Smooth muscle cell (in vitro differentiated cells): ENCODE results near the gene ALK. TPM values are rescaled to one million over a fixed set of nuclear protein-coding genes. Genes with fewer than 3 reads are reported as not detected.

Source experiments
- DNase-seq: peaks from one replicate; lab custom pipeline; 2025; ENCODE audit not compliant: unreplicated experiment; lab: John Stamatoyannopoulos, UW
- H2AFZ ChIP-seq: fragments of 200-600 bp; sonication (generic); 2 replicates; pipeline ENCODE4 v1.6.0; 2016; ENCODE audit warnings: antibody characterized with exemption, low read depth, mild to moderate bottlenecking
- H3F3A ChIP-seq: fragments of 200-600 bp; sonication (generic); 2 replicates; pipeline ENCODE4 v1.6.0; 2017; ENCODE audit warnings: antibody characterized with exemption, low read depth
- H3K27ac ChIP-seq: fragments of 200-600 bp; sonication (generic); 2 replicates; pipeline ENCODE4 v1.5.1; 2016; ENCODE audit warnings: low read depth, mild to moderate bottlenecking
- H3K27me3 ChIP-seq: fragments of 200-600 bp; sonication (generic); 2 replicates; pipeline ENCODE4 v1.6.1; 2016; ENCODE audit warnings: low read depth, mild to moderate bottlenecking
- H3K36me3 ChIP-seq: fragments of 200-600 bp; sonication (generic); 2 replicates; pipeline ENCODE4 v1.5.1; 2016; ENCODE audit warnings: low read depth
- H3K4me1 ChIP-seq: fragments of 200-600 bp; sonication (generic); 2 replicates; pipeline ENCODE4 v1.5.1; 2016; ENCODE audit warnings: low read depth
- H3K4me2 ChIP-seq: fragments of 200-600 bp; sonication (generic); 2 replicates; pipeline ENCODE4 v1.6.0; 2016; ENCODE audit warnings: mild to moderate bottlenecking
- H3K4me3 ChIP-seq: fragments of 200-600 bp; sonication (generic); 2 replicates; pipeline ENCODE4 v1.5.1; 2016; ENCODE audit warnings: mild to moderate bottlenecking
- H3K79me2 ChIP-seq: fragments of 200-600 bp; sonication (generic); 2 replicates; pipeline ENCODE4 v1.6.0; 2016; ENCODE audit warnings: low read depth, mild to moderate bottlenecking
- H3K9ac ChIP-seq: fragments of 200-600 bp; sonication (generic); 2 replicates; pipeline ENCODE4 v1.6.0; 2016; ENCODE audit warnings: low read depth
- H3K9me3 ChIP-seq: fragments of 200-600 bp; sonication (generic); replicated peaks from 2 replicates; pipeline ENCODE4 v1.5.1; 2016; ENCODE audit warnings: low read depth
- H4K20me1 ChIP-seq: fragments of 200-600 bp; sonication (generic); 2 replicates; pipeline ENCODE4 v1.6.0; 2016; ENCODE audit warnings: low read depth
- WGBS: methylation state at CpG from one replicate; pipeline ENCODE4 v1.1.7; 2016; ENCODE audit warnings: low lambda C conversion rate; 5-methylcytosine and 5-hydroxymethylcytosine counted together
- polyA plus RNA-seq: library from polyadenylated mRNA; unstranded; fragments of >200 nt; fragmentation: Nextera tagmentation; extraction: Ambion mirVana; gene quantifications from 2 replicates; pipeline ENCODE4 v1.2.1, GENCODE V29; 2016
- total RNA-seq: library from RNA; depleted of rRNA; stranded (reverse); fragments of >200 nt; gene quantifications from 2 replicates; pipeline ENCODE4 v1.2.3, GENCODE V29; 2014
- TF ChIP-seq, protein P1 (sequence below): fragments of 200-600 bp; sonication (generic); IDR thresholded peaks from 2 replicates; pipeline ENCODE4 v1.5.1; 2017; ENCODE audit warnings: borderline replicate concordance, mild to moderate bottlenecking, antibody characterized with exemption; ENCODE audit not compliant: insufficient read depth, poor library complexity, severe bottlenecking

Gene ALK
- total and polyA plus RNA-seq, 2 experiments from 2014 or later, result 0.13 to 0.19 TPM

DNA sequence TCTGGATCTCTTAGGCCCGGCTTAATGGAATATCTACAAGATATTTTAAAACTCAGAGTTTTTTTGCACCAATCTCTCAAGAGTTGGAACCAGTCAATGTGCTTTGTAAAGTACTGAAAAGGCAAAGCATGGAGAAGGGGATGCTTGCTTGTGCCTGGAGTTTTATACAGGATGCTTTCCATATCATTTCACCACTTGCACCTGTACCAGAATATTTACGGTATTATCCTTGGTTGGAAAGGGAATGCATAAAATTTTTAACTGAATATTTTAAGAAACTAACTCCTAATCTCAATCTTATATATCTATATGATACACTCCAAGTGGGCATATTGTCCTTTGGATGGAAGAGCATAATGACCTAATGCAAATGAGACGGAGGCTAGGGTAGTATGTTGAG is 487.5 kb downstream of the ALK start:
- Histone ChIP-seq H3K9me3 (no peaks in the 10 kb centered on the region), H3K4me3 (no peak overlapping the region), H3K9ac (no peak overlapping the region), H3K4me2 (no peak overlapping the region), H3K79me2 (no peaks in the 10 kb centered on the region), H3K36me3 (no peaks in the 10 kb centered on the region), H3K27me3 (no peaks in the 10 kb centered on the region), H4K20me1 (no peaks in the 10 kb centered on the region), H3K27ac (no peak overlapping the region), H2AFZ (no peak overlapping the region), H3F3A (no peaks in the 10 kb centered on the region), H3K4me1 (no peaks in the 10 kb centered on the region)
- TF ChIP-seq, protein P1, sequence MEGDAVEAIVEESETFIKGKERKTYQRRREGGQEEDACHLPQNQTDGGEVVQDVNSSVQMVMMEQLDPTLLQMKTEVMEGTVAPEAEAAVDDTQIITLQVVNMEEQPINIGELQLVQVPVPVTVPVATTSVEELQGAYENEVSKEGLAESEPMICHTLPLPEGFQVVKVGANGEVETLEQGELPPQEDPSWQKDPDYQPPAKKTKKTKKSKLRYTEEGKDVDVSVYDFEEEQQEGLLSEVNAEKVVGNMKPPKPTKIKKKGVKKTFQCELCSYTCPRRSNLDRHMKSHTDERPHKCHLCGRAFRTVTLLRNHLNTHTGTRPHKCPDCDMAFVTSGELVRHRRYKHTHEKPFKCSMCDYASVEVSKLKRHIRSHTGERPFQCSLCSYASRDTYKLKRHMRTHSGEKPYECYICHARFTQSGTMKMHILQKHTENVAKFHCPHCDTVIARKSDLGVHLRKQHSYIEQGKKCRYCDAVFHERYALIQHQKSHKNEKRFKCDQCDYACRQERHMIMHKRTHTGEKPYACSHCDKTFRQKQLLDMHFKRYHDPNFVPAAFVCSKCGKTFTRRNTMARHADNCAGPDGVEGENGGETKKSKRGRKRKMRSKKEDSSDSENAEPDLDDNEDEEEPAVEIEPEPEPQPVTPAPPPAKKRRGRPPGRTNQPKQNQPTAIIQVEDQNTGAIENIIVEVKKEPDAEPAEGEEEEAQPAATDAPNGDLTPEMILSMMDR, result no peak
- no peak for DNase-seq
- WGBS, result 98% methylated on average over 3 of the region's 3 CpGs

DNA sequence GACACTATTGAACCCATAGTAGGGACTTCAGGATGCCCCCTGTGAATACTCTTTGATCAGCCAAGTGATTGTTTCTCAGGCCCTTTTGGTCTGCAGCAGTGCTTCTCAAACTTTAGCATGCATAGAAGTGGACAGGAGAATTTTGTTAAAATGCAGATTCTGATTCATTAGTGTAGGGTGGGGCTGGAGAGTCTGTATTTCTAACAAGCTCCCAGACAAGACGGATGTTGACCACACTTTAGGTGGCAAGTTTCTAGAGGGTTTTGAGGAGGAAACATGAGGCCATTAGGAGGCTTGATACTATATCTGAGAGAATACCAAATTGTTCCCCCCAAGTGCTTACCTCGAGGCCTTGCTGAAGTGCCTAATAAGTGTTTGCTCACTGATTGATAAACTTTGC is 488.3 kb downstream of the ALK start:
- 84% methylated on average over 2 of the region's 2 CpGs for WGBS
- Histone ChIP-seq H3K4me1 (no peaks in the 10 kb centered on the region), H3K36me3 (no peaks in the 10 kb centered on the region), H2AFZ (no peak overlapping the region), H3F3A (no peaks in the 10 kb centered on the region), H3K79me2 (no peaks in the 10 kb centered on the region), H3K27ac (no peak overlapping the region), H4K20me1 (no peaks in the 10 kb centered on the region), H3K9me3 (no peaks in the 10 kb centered on the region), H3K4me3 (no peak overlapping the region), H3K9ac (no peak overlapping the region), H3K4me2 (no peak overlapping the region), H3K27me3 (no peaks in the 10 kb centered on the region)
- TF ChIP-seq, protein P1, result no peak
- DNase-seq, result no peak

DNA sequence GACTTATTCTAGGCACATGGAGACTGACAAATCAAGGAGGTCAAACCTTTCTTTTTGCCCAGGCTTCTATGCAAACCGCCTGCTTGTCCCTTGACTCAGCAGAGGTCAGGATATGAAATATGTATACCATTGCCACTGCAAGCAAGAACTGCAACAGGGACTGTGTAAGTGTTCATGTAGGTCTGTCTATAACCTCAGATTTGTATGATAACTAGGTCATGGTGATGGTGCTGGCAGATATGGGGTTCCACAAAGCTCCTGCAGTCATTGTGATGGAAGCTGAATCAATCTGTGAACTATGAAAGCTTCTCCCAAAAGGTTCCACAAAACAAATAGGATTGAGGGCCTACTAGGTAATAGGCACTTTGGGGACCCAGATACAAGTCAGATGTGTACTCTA is 489.9 kb downstream of the ALK start:
- H3K4me2 ChIP-seq, result no peak overlapping the region
- no peak overlapping the region for H2AFZ ChIP-seq
- no peaks in the 10 kb centered on the region for H3K9me3 ChIP-seq
- no peak overlapping the region for H3K27ac ChIP-seq
- H3K36me3 ChIP-seq, result no peaks in the 10 kb centered on the region
- H3K79me2 ChIP-seq, result no peaks in the 10 kb centered on the region
- H4K20me1 ChIP-seq, result no peaks in the 10 kb centered on the region
- TF ChIP-seq, protein P1, result no peak
- WGBS, result 95% methylated on average over 1 of the region's 1 CpG
- H3K4me1 ChIP-seq, result no peaks in the 10 kb centered on the region
- H3F3A ChIP-seq, result no peaks in the 10 kb centered on the region
- H3K9ac ChIP-seq, result no peak overlapping the region
- DNase-seq, result no peak
- H3K4me3 ChIP-seq, result no peak overlapping the region
- H3K27me3 ChIP-seq, result no peaks in the 10 kb centered on the region

DNA sequence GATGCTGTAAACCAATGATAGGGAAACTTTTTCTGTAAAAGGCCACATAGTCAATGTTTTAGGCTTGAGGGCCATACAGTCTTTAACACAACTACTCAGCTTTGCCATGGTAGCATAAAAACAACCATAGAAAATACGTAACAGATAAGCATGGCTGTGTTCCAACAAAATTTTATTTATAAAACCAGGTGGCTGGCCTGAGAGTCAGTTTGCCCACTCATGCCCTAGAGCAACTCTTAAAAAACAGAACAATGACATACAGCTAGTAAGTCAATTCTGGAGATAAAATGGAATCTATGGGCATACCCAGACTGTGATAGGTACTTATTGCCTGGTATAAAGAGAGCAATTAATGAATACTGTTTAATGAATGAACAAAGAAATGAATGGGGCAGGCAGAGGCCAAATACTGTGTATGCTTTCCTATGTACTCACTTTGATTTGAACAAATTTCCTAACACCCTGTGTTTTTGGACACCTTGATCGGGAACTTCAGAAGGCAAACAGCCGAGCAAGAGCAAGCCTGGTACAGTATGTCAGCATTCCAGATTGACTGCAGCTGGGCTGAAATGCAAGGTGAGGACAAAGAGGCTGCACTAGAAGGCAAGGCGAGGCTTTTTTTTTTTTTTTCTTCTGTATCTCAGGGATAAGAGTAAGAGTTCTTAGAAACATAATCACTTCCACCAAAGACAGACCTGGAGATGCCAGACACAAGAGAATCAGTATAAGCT is 490.8 kb downstream of the ALK start:
- DNase-seq, result no peak
- Histone ChIP-seq H4K20me1 (no peaks in the 10 kb centered on the region), H3K9ac (no peak overlapping the region), H3K9me3 (no peaks in the 10 kb centered on the region), H2AFZ (no peak overlapping the region), H3K79me2 (no peaks in the 10 kb centered on the region), H3K27ac (no peak overlapping the region), H3F3A (no peaks in the 10 kb centered on the region), H3K4me2 (no peak overlapping the region), H3K4me1 (no peaks in the 10 kb centered on the region), H3K4me3 (no peak overlapping the region), H3K27me3 (no peaks in the 10 kb centered on the region), H3K36me3 (no peaks in the 10 kb centered on the region)
- WGBS, result 89% methylated on average over 4 of the region's 4 CpGs
- TF ChIP-seq, protein P1, result no peak
